IMR-90 (cell line): ENCODE results near the gene ANKMY1. TPM values are rescaled to one million over a fixed set of nuclear protein-coding genes. Genes with fewer than 3 reads are reported as not detected.

Experiments
- ATAC-seq: fragments of 200-7000 bp; cut with Tn5 transposase; 2 replicates; pipeline ENCODE4 v1.9.1; 2020; ENCODE audit warnings: low read depth, mild to moderate bottlenecking, moderate library complexity
- BruUV-seq: library from RNA; stranded (reverse); fragments of 400-500 nt; replicated peaks from 2 replicates; lab custom pipeline; 2021; lab: Mats Ljungman, UMichigan
- CTCF ChIA-PET: fragments of 300-600 bp; formaldehyde crosslinking; extraction: SDS; loops from one replicate; lab custom pipeline; 2021; ENCODE audit warnings: antibody characterized with exemption; lab: Yijun Ruan, JAX
- POLR2A ChIA-PET: fragments of 300-600 bp; sonication (Branson Sonifier 250); formaldehyde crosslinking; loops from one replicate; lab custom pipeline; 2022; ENCODE audit warnings: antibody characterized with exemption; ENCODE audit not compliant: unreplicated experiment; lab: Charles Lee
- DNase-seq: peaks from one replicate; pipeline ENCODE4 v3.0.0; 2013
- H2AFZ ChIP-seq: replicated peaks from 2 replicates; pipeline ENCODE3; 2013; ENCODE audit warnings: low read length, mild to moderate bottlenecking; ENCODE audit not compliant: poor library complexity
- H2AK5ac ChIP-seq: 2 replicates; pipeline ENCODE4 v1.6.1; 2013; ENCODE audit warnings: low read depth, low read length, inconsistent platforms
- H2AK9ac ChIP-seq: replicated peaks from 2 replicates; pipeline ENCODE3; 2013; ENCODE audit warnings: mild to moderate bottlenecking, low read depth, low read length, moderate library complexity; ENCODE audit not compliant: poor library complexity
- H2BK120ac ChIP-seq: 2 replicates; pipeline ENCODE4 v1.6.1; 2013; ENCODE audit warnings: low read depth, low read length, inconsistent platforms
- H2BK15ac ChIP-seq: 3 replicates; pipeline ENCODE4 v1.6.1; 2013; ENCODE audit warnings: low read depth, low read length, inconsistent platforms
- H2BK20ac ChIP-seq: 2 replicates; pipeline ENCODE4 v1.6.1; 2013; ENCODE audit warnings: low read depth, mild to moderate bottlenecking, inconsistent platforms, low read length, moderate library complexity
- H2BK5ac ChIP-seq: 2 replicates; pipeline ENCODE4 v1.6.1; 2013; ENCODE audit warnings: mild to moderate bottlenecking, low read depth, low read length, inconsistent platforms; ENCODE audit not compliant: poor library complexity, severe bottlenecking
- H3K14ac ChIP-seq: replicated peaks from 2 replicates; pipeline ENCODE4 v1.6.1; 2013; ENCODE audit warnings: low read depth, low read length, inconsistent platforms
- H3K18ac ChIP-seq: 2 replicates; pipeline ENCODE4 v1.6.1; 2013; ENCODE audit warnings: low read depth, low read length, control low read depth
- H3K23ac ChIP-seq: 2 replicates; pipeline ENCODE4 v1.6.1; 2013; ENCODE audit warnings: low read depth, low read length, inconsistent platforms
- H3K27ac ChIP-seq: 2 replicates; pipeline ENCODE4 v1.5.1; 2013; ENCODE audit warnings: mild to moderate bottlenecking, control low read depth, low read length; ENCODE audit not compliant: insufficient read depth
- H3K27me3 ChIP-seq: 2 replicates; pipeline ENCODE4 v1.6.1; 2013; ENCODE audit warnings: low read length; ENCODE audit not compliant: control insufficient read depth, insufficient read depth
- H3K36me3 ChIP-seq: 2 replicates; pipeline ENCODE4 v1.6.1; 2013; ENCODE audit warnings: low read length, mixed read lengths; ENCODE audit not compliant: control insufficient read depth, insufficient read depth
- H3K4ac ChIP-seq: 2 replicates; pipeline ENCODE4 v1.6.1; 2013; ENCODE audit warnings: low read depth, low read length, inconsistent platforms
- H3K4me1 ChIP-seq: 2 replicates; pipeline ENCODE4 v1.6.1; 2013; ENCODE audit warnings: low read length, mixed read lengths; ENCODE audit not compliant: control insufficient read depth, insufficient read depth
- H3K4me2 ChIP-seq: 2 replicates; pipeline ENCODE4 v1.6.1; 2013; ENCODE audit warnings: low read depth, mild to moderate bottlenecking, control low read depth, low read length, moderate library complexity
- H3K4me3 ChIP-seq: 2 replicates; pipeline ENCODE4 v1.5.1; 2013; ENCODE audit warnings: low read depth, mild to moderate bottlenecking, control low read depth, low read length, moderate library complexity; ENCODE audit not compliant: insufficient read depth
- H3K56ac ChIP-seq: 2 replicates; pipeline ENCODE4 v1.6.1; 2013; ENCODE audit warnings: low read length, inconsistent platforms; ENCODE audit not compliant: insufficient read depth; ENCODE audit errors: extremely low read depth
- H3K79me1 ChIP-seq, 2 experiments: 2 replicates each; pipeline ENCODE4 v1.6.1; 2013; ENCODE audit warnings: low read length in 2 of 2, inconsistent platforms in 1 of 2, low read depth in 1 of 2
- H3K9ac ChIP-seq: 2 replicates; pipeline ENCODE4 v1.6.1; 2013; ENCODE audit warnings: low read depth, low read length, control low read depth
- H3K9me1 ChIP-seq: 2 replicates; pipeline ENCODE4 v1.6.1; 2013; ENCODE audit warnings: low read length, inconsistent platforms; ENCODE audit not compliant: insufficient read depth
- H3K9me3 ChIP-seq: 2 replicates; pipeline ENCODE4 v1.6.1; 2013; ENCODE audit warnings: low read length; ENCODE audit not compliant: control insufficient read depth, insufficient read depth
- H4K20me1 ChIP-seq: 2 replicates; pipeline ENCODE4 v1.6.1; 2013; ENCODE audit warnings: low read length, inconsistent platforms; ENCODE audit not compliant: insufficient read depth
- H4K5ac ChIP-seq: 2 replicates; pipeline ENCODE4 v1.6.1; 2013; ENCODE audit warnings: mild to moderate bottlenecking, low read depth, low read length, control low read depth
- H4K8ac ChIP-seq, 2 experiments: 2 replicates each; pipeline ENCODE4 v1.6.1; 2013; ENCODE audit warnings: low read depth in 2 of 2, low read length in 2 of 2, control low read depth in 1 of 2, inconsistent platforms in 1 of 2
- H4K91ac ChIP-seq: 2 replicates; pipeline ENCODE4 v1.6.1; 2013; ENCODE audit warnings: low read depth, low read length, inconsistent platforms; ENCODE audit not compliant: insufficient read depth
- BHLHE40 ChIP-seq: fragments of 150-350 bp; IDR thresholded peaks from 2 replicates; pipeline ENCODE4 v1.6.1; 2016; ENCODE audit warnings: mild to moderate bottlenecking, low read depth, low read length
- CEBPB ChIP-seq: IDR thresholded peaks from 2 replicates; pipeline ENCODE4 v1.6.1; 2012; ENCODE audit warnings: low read depth, low read length, improper control_type of control experiment
- CHD1 ChIP-seq: IDR thresholded peaks from 2 replicates; pipeline ENCODE4 v1.6.1; 2012; ENCODE audit warnings: low read depth, low read length, improper control_type of control experiment
- CTCF ChIP-seq: conservative IDR thresholded peaks from 2 replicates; pipeline ENCODE4 v1.5.1; 2012; ENCODE audit warnings: mild to moderate bottlenecking, low read depth, low read length, improper control_type of control experiment
- FOS ChIP-seq: fragments of 150-350 bp; IDR thresholded peaks from 2 replicates; pipeline ENCODE4 v1.6.1; 2016; ENCODE audit warnings: low read depth, low read length
- MAFK ChIP-seq: IDR thresholded peaks from 2 replicates; pipeline ENCODE4 v1.6.1; 2012; ENCODE audit warnings: low read depth, low read length, improper control_type of control experiment
- MAZ ChIP-seq: IDR thresholded peaks from 2 replicates; pipeline ENCODE4 v1.6.1; 2012; ENCODE audit warnings: low read depth, mild to moderate bottlenecking, low read length, improper control_type of control experiment, moderate library complexity, borderline replicate concordance
- MXI1 ChIP-seq: IDR thresholded peaks from 2 replicates; pipeline ENCODE4 v1.6.1; 2012; ENCODE audit warnings: low read depth, mild to moderate bottlenecking, low read length, moderate library complexity, borderline replicate concordance
- NFE2L2 ChIP-seq: fragments of 150-350 bp; IDR thresholded peaks from 2 replicates; pipeline ENCODE4 v1.6.1; 2016; ENCODE audit warnings: low read depth, mild to moderate bottlenecking, low read length
- POLR2A ChIP-seq: IDR thresholded peaks from 2 replicates; pipeline ENCODE4 v1.6.1; 2012; ENCODE audit warnings: mild to moderate bottlenecking, low read depth, low read length
- RAD21 ChIP-seq: IDR thresholded peaks from 2 replicates; pipeline ENCODE4 v1.6.1; 2012; ENCODE audit warnings: low read length, improper control_type of control experiment
- RCOR1 ChIP-seq: IDR thresholded peaks from 2 replicates; pipeline ENCODE4 v1.6.1; 2012; ENCODE audit warnings: mild to moderate bottlenecking, low read length, improper control_type of control experiment; ENCODE audit not compliant: insufficient replicate concordance
- RFX5 ChIP-seq: IDR thresholded peaks from 2 replicates; pipeline ENCODE4 v1.8.0; 2012; ENCODE audit warnings: low read depth, mild to moderate bottlenecking, low read length, moderate library complexity
- SMC3 ChIP-seq: fragments of 150-350 bp; IDR thresholded peaks from 2 replicates; pipeline ENCODE4 v1.6.1; 2016; ENCODE audit warnings: low read depth, mild to moderate bottlenecking, antibody characterized with exemption, low read length, moderate library complexity
- WGBS, 2 experiments: methylation state at CpG; one replicate each; pipeline versions ENCODE4 v1.1.5 to v1.1.7; 2013; ENCODE audit warnings: missing lambda C conversion rate in 2 of 2; ENCODE audit not compliant: insufficient read length in 1 of 2; ENCODE audit errors: extremely low coverage in 2 of 2; 5-methylcytosine and 5-hydroxymethylcytosine counted together
- dilution Hi-C: fragments of 300-500 bp; cut with HindIII; formaldehyde crosslinking; loops from one replicate; pipeline ENCODE4 v1.14.3; 2018; ENCODE audit warnings: low sequenced_read_pairs; ENCODE audit not compliant: unreplicated experiment
- in situ Hi-C: fragments of 300-500 bp; cut with MboI; formaldehyde crosslinking; loops from 3 replicates; pipeline ENCODE4 v1.14.3; 2019; ENCODE audit warnings: low sequenced_read_pairs, inconsistent platforms, mixed read lengths
- intact Hi-C: fragments of 100-400 bp; cut with micrococcal nuclease; formaldehyde crosslinking; loops from 2 replicates; pipeline ENCODE4 v1.10.0; 2022
- polyA plus RNA-seq, 3 experiments: library from polyadenylated mRNA; depleted of rRNA; stranded (reverse); fragments of >200 nt; gene quantifications; 2 replicates each; pipeline ENCODE4 v1.2.3, GENCODE V29; 2012; ENCODE audit warnings: low replicate concordance in 1 of 3
- total RNA-seq: library from RNA; depleted of rRNA; stranded (reverse); fragments of >200 nt; gene quantifications from 2 replicates; pipeline ENCODE4 v1.2.3, GENCODE V29; 2012
- TF ChIP-seq, protein P1 (sequence below): fragments of 150-350 bp; IDR thresholded peaks from 2 replicates; pipeline ENCODE4 v1.6.1; 2016; ENCODE audit warnings: low read depth, mild to moderate bottlenecking, low read length, moderate library complexity, borderline replicate concordance
- TF ChIP-seq, protein P2 (sequence below): fragments of 150-350 bp; IDR thresholded peaks from 2 replicates; pipeline ENCODE4 v1.6.1; 2017; ENCODE audit warnings: mild to moderate bottlenecking, antibody characterized with exemption, low read length, low read depth

ANKMY1 gene
- total and polyA plus RNA-seq, 2 of the 4 experiments (the other 2 are of a cell fraction): 2.9 to 5.5 TPM

- Histone ChIP-seq H3K79me1 (peaks cover 14 to 49% of the 10 kb centered on the region in 2 experiments; a peak in 3 of 4 replicates), H2AK5ac (no peak overlapping the region), H3K4me3 (no peak overlapping the region), H2BK15ac (no peak overlapping the region), H3K23ac (no peak overlapping the region), H3K36me3 (peaks cover 32% of the 10 kb centered on the region), H3K4me2 (no peak overlapping the region), H2AK9ac (no peak overlapping the region), H3K4me1 (peaks cover 10% of the 10 kb centered on the region; the same call in 1 of the 2 replicates), H3K27ac (no peak overlapping the region), H3K9ac (no peak overlapping the region), H3K9me1 (peaks cover 15% of the 10 kb centered on the region), H4K8ac (no peak overlapping the region), H2BK120ac (no peak overlapping the region), H2BK20ac (no peak overlapping the region), H2AFZ (no peak overlapping the region), H3K18ac (no peak overlapping the region), H3K4ac (no peak overlapping the region), H3K56ac (no peak overlapping the region), H3K9me3 (peaks cover 2% of the 10 kb centered on the region; the same call in 1 of the 2 replicates), H3K27me3 (no peaks in the 10 kb centered on the region), H2BK5ac (no peak overlapping the region), H4K91ac (no peak overlapping the region), H4K5ac (no peak overlapping the region), H3K14ac (no peak overlapping the region), H4K20me1 (peaks cover 33% of the 10 kb centered on the region)
- ChIA-PET POLR2A (no interaction called here), CTCF (no interaction called here)
- in situ Hi-C loops (no loop called here), intact Hi-C loops (no loop called here), dilution Hi-C loops (no loop called here)
- DNase-seq (no peak), ATAC-seq (no peak)
- TF ChIP-seq RAD21 (no peak), FOS (no peak), MXI1 (no peak), CHD1 (no peak), CTCF (no peak), MAFK (no peak), RFX5 (no peak), MAZ (no peak), SMC3 (no peak), BHLHE40 (no peak), RCOR1 (no peak), CEBPB (no peak), POLR2A (no peak), NFE2L2 (no peak)
- TF ChIP-seq, protein P1, sequence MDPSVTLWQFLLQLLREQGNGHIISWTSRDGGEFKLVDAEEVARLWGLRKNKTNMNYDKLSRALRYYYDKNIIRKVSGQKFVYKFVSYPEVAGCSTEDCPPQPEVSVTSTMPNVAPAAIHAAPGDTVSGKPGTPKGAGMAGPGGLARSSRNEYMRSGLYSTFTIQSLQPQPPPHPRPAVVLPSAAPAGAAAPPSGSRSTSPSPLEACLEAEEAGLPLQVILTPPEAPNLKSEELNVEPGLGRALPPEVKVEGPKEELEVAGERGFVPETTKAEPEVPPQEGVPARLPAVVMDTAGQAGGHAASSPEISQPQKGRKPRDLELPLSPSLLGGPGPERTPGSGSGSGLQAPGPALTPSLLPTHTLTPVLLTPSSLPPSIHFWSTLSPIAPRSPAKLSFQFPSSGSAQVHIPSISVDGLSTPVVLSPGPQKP: no peak
- TF ChIP-seq, protein P2, sequence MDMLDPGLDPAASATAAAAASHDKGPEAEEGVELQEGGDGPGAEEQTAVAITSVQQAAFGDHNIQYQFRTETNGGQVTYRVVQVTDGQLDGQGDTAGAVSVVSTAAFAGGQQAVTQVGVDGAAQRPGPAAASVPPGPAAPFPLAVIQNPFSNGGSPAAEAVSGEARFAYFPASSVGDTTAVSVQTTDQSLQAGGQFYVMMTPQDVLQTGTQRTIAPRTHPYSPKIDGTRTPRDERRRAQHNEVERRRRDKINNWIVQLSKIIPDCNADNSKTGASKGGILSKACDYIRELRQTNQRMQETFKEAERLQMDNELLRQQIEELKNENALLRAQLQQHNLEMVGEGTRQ: no peak
- 87% methylated on average over 3 of the region's 9 CpGs; no CpG with 5 or more reads in 1 of the 2 experiments for WGBS, 2 experiments
- no TSS peak for BruUV-seq
These were observed 20.3 kb upstream of the ANKMY1 start for GRCh38 chr2:240578110-240578450.
